Hepatocyte (in vitro differentiated cells): Measurements from ENCODE around the gene PXDN.

Experiments
- EZH2 ChIP-seq: fragments of 200-600 bp; sonication (generic); IDR thresholded peaks from 2 replicates; pipeline ENCODE4 v1.6.1; 2016; ENCODE audit warnings: antibody characterized with exemption, mild to moderate bottlenecking, borderline replicate concordance
- EZH2phosphoT487 ChIP-seq: fragments of 200-600 bp; sonication (generic); IDR thresholded peaks from one replicate; pipeline ENCODE4 v1.6.1; 2018; ENCODE audit warnings: antibody characterized with exemption, mild to moderate bottlenecking, low read depth, moderate library complexity; ENCODE audit not compliant: unreplicated experiment, severe bottlenecking
- TF ChIP-seq, protein P1 (sequence below): fragments of 200-600 bp; sonication (generic); IDR thresholded peaks from 2 replicates; pipeline ENCODE4 v1.5.1; 2016; ENCODE audit warnings: antibody characterized with exemption, mild to moderate bottlenecking; ENCODE audit not compliant: poor library complexity

DNA sequence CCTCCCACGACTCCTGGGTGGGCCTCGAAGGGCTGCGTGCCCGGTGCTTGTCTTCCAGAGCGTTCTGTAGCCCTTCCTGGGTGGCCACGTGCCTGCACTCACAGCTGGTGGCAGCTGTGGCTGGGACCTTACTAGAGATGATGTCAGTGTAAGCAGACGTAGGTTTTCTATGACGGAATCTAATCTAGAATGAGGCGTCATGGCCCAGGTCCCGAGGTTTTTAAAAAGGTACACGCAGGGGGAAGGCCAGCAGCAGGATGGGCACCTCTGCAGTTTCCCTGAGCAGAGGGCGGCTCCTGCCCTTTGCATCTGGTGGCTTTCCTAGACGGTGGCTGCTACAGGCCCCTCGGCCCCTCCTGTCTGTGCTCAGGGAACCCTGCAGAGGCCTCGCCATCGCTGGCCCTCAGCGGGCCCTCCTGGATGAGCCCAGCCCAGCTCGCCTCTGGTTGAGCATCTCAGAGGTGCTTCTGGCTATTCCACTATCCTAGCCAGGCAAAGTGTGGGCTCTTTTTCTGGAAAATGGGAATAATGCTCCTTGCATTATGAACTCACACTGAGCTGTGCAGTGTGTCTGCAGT lies 49.6 kb upstream of the PXDN start:
- TF ChIP-seq EZH2 = no peak
- TF ChIP-seq, protein P1, sequence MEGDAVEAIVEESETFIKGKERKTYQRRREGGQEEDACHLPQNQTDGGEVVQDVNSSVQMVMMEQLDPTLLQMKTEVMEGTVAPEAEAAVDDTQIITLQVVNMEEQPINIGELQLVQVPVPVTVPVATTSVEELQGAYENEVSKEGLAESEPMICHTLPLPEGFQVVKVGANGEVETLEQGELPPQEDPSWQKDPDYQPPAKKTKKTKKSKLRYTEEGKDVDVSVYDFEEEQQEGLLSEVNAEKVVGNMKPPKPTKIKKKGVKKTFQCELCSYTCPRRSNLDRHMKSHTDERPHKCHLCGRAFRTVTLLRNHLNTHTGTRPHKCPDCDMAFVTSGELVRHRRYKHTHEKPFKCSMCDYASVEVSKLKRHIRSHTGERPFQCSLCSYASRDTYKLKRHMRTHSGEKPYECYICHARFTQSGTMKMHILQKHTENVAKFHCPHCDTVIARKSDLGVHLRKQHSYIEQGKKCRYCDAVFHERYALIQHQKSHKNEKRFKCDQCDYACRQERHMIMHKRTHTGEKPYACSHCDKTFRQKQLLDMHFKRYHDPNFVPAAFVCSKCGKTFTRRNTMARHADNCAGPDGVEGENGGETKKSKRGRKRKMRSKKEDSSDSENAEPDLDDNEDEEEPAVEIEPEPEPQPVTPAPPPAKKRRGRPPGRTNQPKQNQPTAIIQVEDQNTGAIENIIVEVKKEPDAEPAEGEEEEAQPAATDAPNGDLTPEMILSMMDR = no peak
- no peak for TF ChIP-seq EZH2phosphoT487
